Midbrain (tissue), 1 donor: ENCODE data around the gene ABCA1.
"Not testable (repeated sequence)": the region's sequence is repeated elsewhere in the genome, so short reads cannot be mapped to it uniquely, and the experiment has no call there.

Source experiments
- DNase-seq: peaks from one replicate; lab custom pipeline; 2025; lab: John Stamatoyannopoulos, UW

The ABCA1 gene

GRCh38 chr9:104944871-104945270 lies 16.9 kb upstream of the ABCA1 start:
- DNase-seq: no peak

GRCh38 chr9:104944356-104944755 lies 16.4 kb upstream of the ABCA1 start:
- DNase-seq: no peak

GRCh38 chr9:104941597-104941996 lies 13.6 kb upstream of the ABCA1 start:
- no peak for DNase-seq

- DNase-seq: no peak
Measured at GRCh38 chr9:104936291-104936690, 8.3 kb upstream of the ABCA1 start.

GRCh38 chr9:104935501-104935810 lies 7.5 kb upstream of the ABCA1 start:
- DNase-seq: not testable (repeated sequence)

- no peak for DNase-seq
Measured at GRCh38 chr9:104934691-104935500, 6.9 kb upstream of the ABCA1 start.

GRCh38 chr9:104933091-104933490 lies 5.1 kb upstream of the ABCA1 start:
- DNase-seq: not testable (repeated sequence)

- DNase-seq: no peak
Measured at GRCh38 chr9:104931256-104931655, 3.3 kb upstream of the ABCA1 start.

GRCh38 chr9:104927216-104927911 lies 591 bp downstream of the ABCA1 start:
- DNase-seq: no peak

GRCh38 chr9:104923740-104924139 lies 4.2 kb downstream of the ABCA1 start:
- no peak for DNase-seq

- DNase-seq: no peak
Measured at GRCh38 chr9:104923289-104923688, 4.7 kb downstream of the ABCA1 start.

GRCh38 chr9:104922748-104923147 lies 5.2 kb downstream of the ABCA1 start:
- not testable (repeated sequence) for DNase-seq

GRCh38 chr9:104921067-104921741 lies 6.8 kb downstream of the ABCA1 start:
- DNase-seq: no peak

- peak; percentile 59 for DNase-seq
Measured at GRCh38 chr9:104915753-104916152, 12.2 kb downstream of the ABCA1 start.

GRCh38 chr9:104915049-104915448 lies 12.9 kb downstream of the ABCA1 start:
- peak; percentile 7 for DNase-seq

- DNase-seq: no peak
Measured at GRCh38 chr9:104914466-104914865, 13.5 kb downstream of the ABCA1 start.

GRCh38 chr9:104912606-104913005 lies 15.3 kb downstream of the ABCA1 start:
- no peak for DNase-seq

- DNase-seq: no peak
Measured at GRCh38 chr9:104911032-104911607, 16.8 kb downstream of the ABCA1 start.

- no peak for DNase-seq
Measured at GRCh38 chr9:104907278-104907951, 20.5 kb downstream of the ABCA1 start.

- DNase-seq: no peak
Measured at GRCh38 chr9:104906441-104907277, 21.3 kb downstream of the ABCA1 start.

GRCh38 chr9:104905931-104906330 lies 22.0 kb downstream of the ABCA1 start:
- DNase-seq: no peak
